Lower leg skin (tissue), 4 donors: ENCODE data around the gene GRAMD4. TPM values are rescaled to one million over a fixed set of nuclear protein-coding genes. Genes with fewer than 3 reads are reported as not detected.

ENCODE experiments used
- DNase-seq, 2 donors: peaks; one replicate each; pipeline ENCODE4 v3.0.0-alpha.2; 2019; ENCODE audit warnings: low spot score in 2 of 2
- H3K4me3 ChIP-seq: fragments of 200-600 bp; sonication (generic); 2 replicates; pipeline ENCODE4 v1.5.1; 2017; ENCODE audit warnings: mild to moderate bottlenecking, low read depth; ENCODE audit not compliant: poor library complexity, severe bottlenecking
- CTCF ChIP-seq, 3 donors: fragments of 450-650 bp; IDR thresholded peaks; one replicate each; pipeline ENCODE4 v1.5.1; 2016; ENCODE audit warnings: antibody characterized with exemption in 3 of 3, mild to moderate bottlenecking in 3 of 3, moderate library complexity in 2 of 3
- POLR2A ChIP-seq, 2 donors: fragments of 450-650 bp; IDR thresholded peaks; one replicate each; pipeline ENCODE4 v1.6.1; 2016 to 2017; ENCODE audit warnings: antibody characterized with exemption in 2 of 2, mild to moderate bottlenecking in 1 of 2, moderate library complexity in 1 of 2
- WGBS, 2 donors: methylation state at CpG; one replicate each; pipeline ENCODE4 v1.1.5; 2018; 5-methylcytosine and 5-hydroxymethylcytosine counted together
- intact Hi-C: fragments of 100-400 bp; cut with DNase I; formaldehyde crosslinking; loops from one replicate; pipeline ENCODE4 v1.15.0; 2023; ENCODE audit warnings: low total_unique reads
- total RNA-seq, 4 donors: library from RNA; depleted of rRNA; stranded (reverse); fragments of >200 nt; gene quantifications; one replicate each; pipeline ENCODE4 v1.1.0, GENCODE V29; 2016

The GRAMD4 gene
- total RNA-seq, 4 donors from 2014 or later, result 78.7 to 136 (median 117) TPM

- TF ChIP-seq CTCF (IDR thresholded peaks at IDR 0.05) (no peak), POLR2A (IDR thresholded peaks at IDR 0.05) (no peak)
- no peak for DNase-seq
- intact Hi-C loops, result no loop called here
- 87 to 92% methylated on average over 19 of the region's 19 CpGs for WGBS, 2 donors
- no peak overlapping the region for H3K4me3 ChIP-seq
Measured at GRCh38 chr22:46682011-46682731, 62.0 kb downstream of the GRAMD4 start.

- TF ChIP-seq CTCF (IDR thresholded peaks at IDR 0.05) (no peak), POLR2A (IDR thresholded peaks at IDR 0.05) (no peak)
- H3K4me3 ChIP-seq, result no peak overlapping the region
- intact Hi-C loops, result no loop called here
- DNase-seq, result no peak
- WGBS, 2 donors, result 80 to 84% methylated on average over 10 of the region's 10 CpGs
Measured at GRCh38 chr22:46684706-46685105, 64.5 kb downstream of the GRAMD4 start.

GRCh38 chr22:46686221-46687047, 66.2 kb downstream of the GRAMD4 start:
- intact Hi-C loops, result no loop called here
- TF ChIP-seq CTCF (IDR thresholded peaks at IDR 0.05), result no peak
- no peak for TF ChIP-seq POLR2A (IDR thresholded peaks at IDR 0.05)
- H3K4me3 ChIP-seq, result no peak overlapping the region
- 78 to 80% methylated on average over 33 of the region's 33 CpGs for WGBS, 2 donors
- no peak for DNase-seq

GRCh38 chr22:46687048-46687444, 66.9 kb downstream of the GRAMD4 start:
- 90 to 93% methylated on average over 15 of the region's 15 CpGs for WGBS, 2 donors
- DNase-seq, result no peak
- intact Hi-C loops, result no loop called here
- no peak for TF ChIP-seq CTCF (IDR thresholded peaks at IDR 0.05)
- no peak for TF ChIP-seq POLR2A (IDR thresholded peaks at IDR 0.05)
- no peak overlapping the region for H3K4me3 ChIP-seq

- intact Hi-C loops, result no loop called here
- H3K4me3 ChIP-seq, result no peak overlapping the region
- 90% methylated on average over 15 of the region's 15 CpGs for whole genome bisulfite sequencing, 2 donors
- no peak for TF ChIP-seq CTCF (IDR thresholded peaks at IDR 0.05)
- no peak for TF ChIP-seq POLR2A (IDR thresholded peaks at IDR 0.05)
- no peak for DNase-seq
Measured at GRCh38 chr22:46687460-46687859, 67.3 kb downstream of the GRAMD4 start.
